K562 (cell line): Measurements from ENCODE around the gene ALOXE3. TPM values are rescaled to one million over a fixed set of nuclear protein-coding genes. Genes with fewer than 3 reads are reported as not detected.
A peak's percentile ranks its signal among the peaks of the same experiment; 100 is the strongest.

Experiments
- CCNT2 ChIP-seq: IDR thresholded peaks from 2 replicates; pipeline ENCODE4 v1.6.1; 2011; ENCODE audit warnings: borderline replicate concordance, low read depth, mild to moderate bottlenecking, moderate library complexity, mixed read lengths, low read length; ENCODE audit not compliant: insufficient read length; ENCODE audit errors: extremely low read depth
- CREB1 ChIP-seq, 2 experiments: sonication (generic) in 1 of 2; formaldehyde crosslinking in 1 of 2; IDR thresholded peaks; 2 replicates each; pipeline versions ENCODE4 v1.6.1 to v1.8.0; 2012 to 2022; ENCODE audit warnings: inconsistent platforms in 1 of 2, mild to moderate bottlenecking in 1 of 2, missing genetic modification reagents in 1 of 2, moderate library complexity in 1 of 2
- CREBBP ChIP-seq: IDR thresholded peaks from one replicate; pipeline ENCODE4 v1.6.1; 2012; ENCODE audit warnings: low read depth, mild to moderate bottlenecking, control low read depth, inconsistent platforms, low read length
- E2F6 ChIP-seq, 2 experiments: IDR thresholded peaks; 2 replicates each; pipeline ENCODE4 v1.6.1; 2011; ENCODE audit warnings: borderline replicate concordance in 1 of 2, control low read depth in 1 of 2, low read depth in 1 of 2, low read length in 1 of 2, mild to moderate bottlenecking in 1 of 2, mixed read lengths in 1 of 2, moderate library complexity in 1 of 2; ENCODE audit not compliant: insufficient read depth in 1 of 2, insufficient read length in 1 of 2, poor library complexity in 1 of 2, severe bottlenecking in 1 of 2; ENCODE audit errors: extremely low read depth in 1 of 2
- MCM7 ChIP-seq, 2 experiments: fragments of 450-650 bp; IDR thresholded peaks; 2 replicates each; pipeline ENCODE4 v1.6.1; 2016 to 2018
- POLR2B ChIP-seq: fragments of 450-650 bp; IDR thresholded peaks from 2 replicates; pipeline ENCODE4 v1.6.1; 2018; ENCODE audit warnings: low read depth; ENCODE audit not compliant: partially characterized antibody
- SAP30 ChIP-seq: fragments of 200-600 bp; sonication (generic); IDR thresholded peaks from 2 replicates; pipeline ENCODE4 v1.6.1; 2012; ENCODE audit warnings: borderline replicate concordance, low read depth, mild to moderate bottlenecking, moderate library complexity, low read length, control low read depth, inconsistent platforms; ENCODE audit not compliant: insufficient read depth, poor library complexity, severe bottlenecking
- TAL1 ChIP-seq: fragments of 450-650 bp; IDR thresholded peaks from 2 replicates; pipeline ENCODE4 v1.6.1; 2016; ENCODE audit warnings: mild to moderate bottlenecking
- TRIM25 ChIP-seq: fragments of 450-650 bp; IDR thresholded peaks from 2 replicates; pipeline ENCODE4 v1.7.0; 2016; ENCODE audit warnings: borderline replicate concordance
- polyA plus RNA-seq, 8 experiments: library from polyadenylated mRNA; depleted of rRNA in 4 of 8; stranded (reverse) in 5 of 8; unstranded in 3 of 8; fragments of >200 nt; fragmentation: Nextera tagmentation in 2 of 8; fragmentation: Illumina TruSeq in 1 of 8; extraction: Ambion mirVana in 2 of 8; extraction: Trizol in 1 of 8; gene quantifications; 2 replicates each; pipeline versions ENCODE4 v1.2.1 to v1.2.3, GENCODE V29; 2011 to 2014; ENCODE audit warnings: inconsistent platforms in 1 of 8, missing spikeins in 1 of 8
- total RNA-seq, 7 experiments: library from RNA; depleted of rRNA in 6 of 7; stranded (reverse); fragments of >200 nt in 6 of 7; fragmentation: Illumina TruSeq in 2 of 7; extraction: Trizol in 2 of 7; gene quantifications; 2 replicates each; pipeline versions ENCODE4 v1.2.1 to v1.2.3, GENCODE V29; 2011 to 2021; ENCODE audit warnings: low replicate concordance in 1 of 7
- TF ChIP-seq, protein P1 (sequence below), 2 experiments: fragments of 450-650 bp in 1 of 2; IDR thresholded peaks; 2 replicates each; pipeline ENCODE4 v1.6.1; 2011 to 2017; ENCODE audit warnings: low read depth in 2 of 2, antibody characterized with exemption in 1 of 2, borderline replicate concordance in 1 of 2, low read length in 1 of 2, mild to moderate bottlenecking in 1 of 2, mixed read lengths in 1 of 2; ENCODE audit not compliant: control insufficient read depth in 1 of 2
- TF ChIP-seq, protein P2 (sequence below), 2 experiments: fragments of 450-650 bp; conservative IDR thresholded peaks; 2 replicates each; pipeline ENCODE4 v1.6.1; 2017; ENCODE audit warnings: mild to moderate bottlenecking in 2 of 2, moderate library complexity in 2 of 2
- TF ChIP-seq, protein P3 (sequence below), 2 experiments: fragments of 450-650 bp; IDR thresholded peaks; 2 replicates each; pipeline ENCODE4 v1.6.1; 2018; ENCODE audit warnings: mild to moderate bottlenecking in 2 of 2, low read depth in 1 of 2; ENCODE audit not compliant: partially characterized antibody in 2 of 2

ALOXE3 gene
- total and polyA plus RNA-seq, 9 of the 15 experiments (the other 6 are each of a cell fraction or from before 2014, with no cell fraction given): 0.04 TPM; not detected in 8

DNA sequence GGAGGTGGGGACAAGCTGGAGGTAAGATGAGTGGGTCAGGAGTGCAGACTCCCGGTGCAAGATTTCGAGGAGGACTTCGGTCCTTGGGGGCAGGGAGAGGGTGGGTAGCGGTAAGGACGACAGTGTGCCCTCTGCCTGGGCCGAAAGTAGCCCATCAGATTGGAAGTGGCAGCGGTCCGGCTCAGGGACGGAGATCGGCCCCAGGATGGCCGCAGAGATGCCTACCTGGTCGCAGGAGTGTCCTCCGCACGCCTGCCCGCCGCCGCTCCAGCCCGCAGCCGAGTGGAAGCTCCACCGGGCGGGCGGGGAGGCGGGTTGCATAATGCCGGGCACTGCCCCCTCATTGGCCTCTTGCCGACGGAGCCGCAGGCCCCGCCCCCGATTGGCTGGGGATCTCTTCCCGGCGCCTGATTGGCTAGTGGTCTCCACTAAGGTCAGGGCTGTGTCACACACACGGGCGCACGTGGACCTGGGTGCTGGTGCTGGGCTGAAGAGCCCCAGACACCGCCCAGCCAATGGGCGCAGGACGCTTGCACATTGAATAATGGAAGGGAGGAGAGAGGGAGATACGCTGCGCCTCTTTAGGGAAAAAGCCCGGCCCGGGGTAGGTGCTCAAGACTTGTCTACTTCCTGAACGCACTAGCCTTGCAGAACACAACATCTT is 33.9 kb upstream of the ALOXE3 start, which contains the start of gene PER1 (continued):
- no peak for TF ChIP-seq TRIM25
- no peak for TF ChIP-seq CREBBP
- TF ChIP-seq, protein P1, sequence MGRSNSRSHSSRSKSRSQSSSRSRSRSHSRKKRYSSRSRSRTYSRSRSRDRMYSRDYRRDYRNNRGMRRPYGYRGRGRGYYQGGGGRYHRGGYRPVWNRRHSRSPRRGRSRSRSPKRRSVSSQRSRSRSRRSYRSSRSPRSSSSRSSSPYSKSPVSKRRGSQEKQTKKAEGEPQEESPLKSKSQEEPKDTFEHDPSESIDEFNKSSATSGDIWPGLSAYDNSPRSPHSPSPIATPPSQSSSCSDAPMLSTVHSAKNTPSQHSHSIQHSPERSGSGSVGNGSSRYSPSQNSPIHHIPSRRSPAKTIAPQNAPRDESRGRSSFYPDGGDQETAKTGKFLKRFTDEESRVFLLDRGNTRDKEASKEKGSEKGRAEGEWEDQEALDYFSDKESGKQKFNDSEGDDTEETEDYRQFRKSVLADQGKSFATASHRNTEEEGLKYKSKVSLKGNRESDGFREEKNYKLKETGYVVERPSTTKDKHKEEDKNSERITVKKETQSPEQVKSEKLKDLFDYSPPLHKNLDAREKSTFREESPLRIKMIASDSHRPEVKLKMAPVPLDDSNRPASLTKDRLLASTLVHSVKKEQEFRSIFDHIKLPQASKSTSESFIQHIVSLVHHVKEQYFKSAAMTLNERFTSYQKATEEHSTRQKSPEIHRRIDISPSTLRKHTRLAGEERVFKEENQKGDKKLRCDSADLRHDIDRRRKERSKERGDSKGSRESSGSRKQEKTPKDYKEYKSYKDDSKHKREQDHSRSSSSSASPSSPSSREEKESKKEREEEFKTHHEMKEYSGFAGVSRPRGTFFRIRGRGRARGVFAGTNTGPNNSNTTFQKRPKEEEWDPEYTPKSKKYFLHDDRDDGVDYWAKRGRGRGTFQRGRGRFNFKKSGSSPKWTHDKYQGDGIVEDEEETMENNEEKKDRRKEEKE (IDR thresholded peaks at IDR 0.05; ENCODE audit: borderline replicate concordance in 1 of 2, control insufficient read depth in 1 of 2, low read depth in 2 of 2, low read length in 1 of 2): no peak; a peak in 1 of 4 replicates
- peak; percentile 57 for TF ChIP-seq SAP30
- no peak for TF ChIP-seq MCM7 (IDR thresholded peaks at IDR 0.05)
- TF ChIP-seq CCNT2: peak; percentile 61
- no peak for TF ChIP-seq TAL1
- TF ChIP-seq, protein P2, sequence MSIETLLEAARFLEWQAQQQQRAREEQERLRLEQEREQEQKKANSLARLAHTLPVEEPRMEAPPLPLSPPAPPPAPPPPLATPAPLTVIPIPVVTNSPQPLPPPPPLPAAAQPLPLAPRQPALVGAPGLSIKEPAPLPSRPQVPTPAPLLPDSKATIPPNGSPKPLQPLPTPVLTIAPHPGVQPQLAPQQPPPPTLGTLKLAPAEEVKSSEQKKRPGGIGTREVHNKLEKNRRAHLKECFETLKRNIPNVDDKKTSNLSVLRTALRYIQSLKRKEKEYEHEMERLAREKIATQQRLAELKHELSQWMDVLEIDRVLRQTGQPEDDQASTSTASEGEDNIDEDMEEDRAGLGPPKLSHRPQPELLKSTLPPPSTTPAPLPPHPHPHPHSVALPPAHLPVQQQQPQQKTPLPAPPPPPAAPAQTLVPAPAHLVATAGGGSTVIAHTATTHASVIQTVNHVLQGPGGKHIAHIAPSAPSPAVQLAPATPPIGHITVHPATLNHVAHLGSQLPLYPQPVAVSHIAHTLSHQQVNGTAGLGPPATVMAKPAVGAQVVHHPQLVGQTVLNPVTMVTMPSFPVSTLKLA (conservative IDR thresholded peaks at IDR 0.05): peak; percentile 97 to 98
- TF ChIP-seq E2F6 (IDR thresholded peaks at IDR 0.05; ENCODE audit: borderline replicate concordance in 1 of 2, extremely low read depth in 1 of 2, insufficient read depth in 1 of 2, insufficient read length in 1 of 2, low read depth in 1 of 2, low read length in 1 of 2, poor library complexity in 1 of 2, severe bottlenecking in 1 of 2): peak; percentile 59 to 77
- TF ChIP-seq CREB1 (IDR thresholded peaks at IDR 0.05): no peak
- TF ChIP-seq CREB1 (CRISPR knock-in tag; IDR thresholded peaks at IDR 0.05): peak; percentile 55; the same call in 1 of the 2 replicates
- TF ChIP-seq, protein P3, sequence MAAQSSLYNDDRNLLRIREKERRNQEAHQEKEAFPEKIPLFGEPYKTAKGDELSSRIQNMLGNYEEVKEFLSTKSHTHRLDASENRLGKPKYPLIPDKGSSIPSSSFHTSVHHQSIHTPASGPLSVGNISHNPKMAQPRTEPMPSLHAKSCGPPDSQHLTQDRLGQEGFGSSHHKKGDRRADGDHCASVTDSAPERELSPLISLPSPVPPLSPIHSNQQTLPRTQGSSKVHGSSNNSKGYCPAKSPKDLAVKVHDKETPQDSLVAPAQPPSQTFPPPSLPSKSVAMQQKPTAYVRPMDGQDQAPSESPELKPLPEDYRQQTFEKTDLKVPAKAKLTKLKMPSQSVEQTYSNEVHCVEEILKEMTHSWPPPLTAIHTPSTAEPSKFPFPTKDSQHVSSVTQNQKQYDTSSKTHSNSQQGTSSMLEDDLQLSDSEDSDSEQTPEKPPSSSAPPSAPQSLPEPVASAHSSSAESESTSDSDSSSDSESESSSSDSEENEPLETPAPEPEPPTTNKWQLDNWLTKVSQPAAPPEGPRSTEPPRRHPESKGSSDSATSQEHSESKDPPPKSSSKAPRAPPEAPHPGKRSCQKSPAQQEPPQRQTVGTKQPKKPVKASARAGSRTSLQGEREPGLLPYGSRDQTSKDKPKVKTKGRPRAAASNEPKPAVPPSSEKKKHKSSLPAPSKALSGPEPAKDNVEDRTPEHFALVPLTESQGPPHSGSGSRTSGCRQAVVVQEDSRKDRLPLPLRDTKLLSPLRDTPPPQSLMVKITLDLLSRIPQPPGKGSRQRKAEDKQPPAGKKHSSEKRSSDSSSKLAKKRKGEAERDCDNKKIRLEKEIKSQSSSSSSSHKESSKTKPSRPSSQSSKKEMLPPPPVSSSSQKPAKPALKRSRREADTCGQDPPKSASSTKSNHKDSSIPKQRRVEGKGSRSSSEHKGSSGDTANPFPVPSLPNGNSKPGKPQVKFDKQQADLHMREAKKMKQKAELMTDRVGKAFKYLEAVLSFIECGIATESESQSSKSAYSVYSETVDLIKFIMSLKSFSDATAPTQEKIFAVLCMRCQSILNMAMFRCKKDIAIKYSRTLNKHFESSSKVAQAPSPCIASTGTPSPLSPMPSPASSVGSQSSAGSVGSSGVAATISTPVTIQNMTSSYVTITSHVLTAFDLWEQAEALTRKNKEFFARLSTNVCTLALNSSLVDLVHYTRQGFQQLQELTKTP (IDR thresholded peaks at IDR 0.05; ENCODE audit: low read depth in 1 of 2, partially characterized antibody in 2 of 2): no peak
- TF ChIP-seq POLR2B: peak; percentile 32
